ENCODE measurements around the gene MAML1. TPM values are rescaled to one million over a fixed set of nuclear protein-coding genes. Genes with fewer than 3 reads are reported as not detected.

The MAML1 gene
- total RNA-seq, 1 experiment from 2014 or later, result 42.2 TPM

GRCh38 chr5:179795863-179796833, 63.5 kb downstream of the MAML1 start (continued):
- TF ChIP-seq NR1H2 (CRISPR knock-in tag; IDR thresholded peaks at IDR 0.05) (no peak), USF2 (CRISPR knock-in tag; IDR thresholded peaks at IDR 0.05) (no peak), CREM (CRISPR knock-in tag; IDR thresholded peaks at IDR 0.05) (0 out of 2 replicates have a peak, but pooled peaks have one; percentile 39), PRDM15 (CRISPR knock-in tag; IDR thresholded peaks at IDR 0.05) (no peak), SMAD3 (CRISPR knock-in tag; IDR thresholded peaks at IDR 0.05; ENCODE audit: borderline replicate concordance) (no peak), ZBTB43 (CRISPR knock-in tag; IDR thresholded peaks at IDR 0.05) (0 out of 2 replicates have a peak, but pooled peaks have one; percentile 21), ATF1 (CRISPR knock-in tag; IDR thresholded peaks at IDR 0.05) (no peak), TP53 (CRISPR knock-in tag; IDR thresholded peaks at IDR 0.05) (peak; percentile 19; the same call in 1 of the 2 replicates), ZNF232 (CRISPR knock-in tag; IDR thresholded peaks at IDR 0.05) (no peak; the same call in 1 of the 2 replicates), JAZF1 (CRISPR knock-in tag; IDR thresholded peaks at IDR 0.05) (no peak), JUN (CRISPR knock-in tag; IDR thresholded peaks at IDR 0.05) (no peak), MAX (CRISPR knock-in tag; IDR thresholded peaks at IDR 0.05) (0 out of 2 replicates have a peak, but pooled peaks have one; percentile 34), ZNF281 (CRISPR knock-in tag; IDR thresholded peaks at IDR 0.05) (no peak), GRHL2 (CRISPR knock-in tag; IDR thresholded peaks at IDR 0.05; ENCODE audit: insufficient replicate concordance, severe bottlenecking) (no peak), ATF3 (CRISPR knock-in tag; conservative IDR thresholded peaks at IDR 0.05) (no peak), NFATC4 (CRISPR knock-in tag; IDR thresholded peaks at IDR 0.05) (no peak), SOX15 (CRISPR knock-in tag; IDR thresholded peaks at IDR 0.05) (no peak), TEAD4 (CRISPR knock-in tag; IDR thresholded peaks at IDR 0.05) (no peak), ESRRA (CRISPR knock-in tag; IDR thresholded peaks at IDR 0.05; ENCODE audit: borderline replicate concordance) (peak; percentile 82; the same call in 1 of the 2 replicates)
- TF ChIP-seq, protein P1, sequence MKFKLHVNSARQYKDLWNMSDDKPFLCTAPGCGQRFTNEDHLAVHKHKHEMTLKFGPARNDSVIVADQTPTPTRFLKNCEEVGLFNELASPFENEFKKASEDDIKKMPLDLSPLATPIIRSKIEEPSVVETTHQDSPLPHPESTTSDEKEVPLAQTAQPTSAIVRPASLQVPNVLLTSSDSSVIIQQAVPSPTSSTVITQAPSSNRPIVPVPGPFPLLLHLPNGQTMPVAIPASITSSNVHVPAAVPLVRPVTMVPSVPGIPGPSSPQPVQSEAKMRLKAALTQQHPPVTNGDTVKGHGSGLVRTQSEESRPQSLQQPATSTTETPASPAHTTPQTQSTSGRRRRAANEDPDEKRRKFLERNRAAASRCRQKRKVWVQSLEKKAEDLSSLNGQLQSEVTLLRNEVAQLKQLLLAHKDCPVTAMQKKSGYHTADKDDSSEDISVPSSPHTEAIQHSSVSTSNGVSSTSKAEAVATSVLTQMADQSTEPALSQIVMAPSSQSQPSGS (CRISPR knock-in tag; IDR thresholded peaks at IDR 0.05; ENCODE audit: borderline replicate concordance, low read depth), result no peak
- TF ChIP-seq, protein P2, sequence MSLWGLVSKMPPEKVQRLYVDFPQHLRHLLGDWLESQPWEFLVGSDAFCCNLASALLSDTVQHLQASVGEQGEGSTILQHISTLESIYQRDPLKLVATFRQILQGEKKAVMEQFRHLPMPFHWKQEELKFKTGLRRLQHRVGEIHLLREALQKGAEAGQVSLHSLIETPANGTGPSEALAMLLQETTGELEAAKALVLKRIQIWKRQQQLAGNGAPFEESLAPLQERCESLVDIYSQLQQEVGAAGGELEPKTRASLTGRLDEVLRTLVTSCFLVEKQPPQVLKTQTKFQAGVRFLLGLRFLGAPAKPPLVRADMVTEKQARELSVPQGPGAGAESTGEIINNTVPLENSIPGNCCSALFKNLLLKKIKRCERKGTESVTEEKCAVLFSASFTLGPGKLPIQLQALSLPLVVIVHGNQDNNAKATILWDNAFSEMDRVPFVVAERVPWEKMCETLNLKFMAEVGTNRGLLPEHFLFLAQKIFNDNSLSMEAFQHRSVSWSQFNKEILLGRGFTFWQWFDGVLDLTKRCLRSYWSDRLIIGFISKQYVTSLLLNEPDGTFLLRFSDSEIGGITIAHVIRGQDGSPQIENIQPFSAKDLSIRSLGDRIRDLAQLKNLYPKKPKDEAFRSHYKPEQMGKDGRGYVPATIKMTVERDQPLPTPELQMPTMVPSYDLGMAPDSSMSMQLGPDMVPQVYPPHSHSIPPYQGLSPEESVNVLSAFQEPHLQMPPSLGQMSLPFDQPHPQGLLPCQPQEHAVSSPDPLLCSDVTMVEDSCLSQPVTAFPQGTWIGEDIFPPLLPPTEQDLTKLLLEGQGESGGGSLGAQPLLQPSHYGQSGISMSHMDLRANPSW (CRISPR knock-in tag; conservative IDR thresholded peaks at IDR 0.05; ENCODE audit: low read depth), result no peak
- TF ChIP-seq, protein P3, sequence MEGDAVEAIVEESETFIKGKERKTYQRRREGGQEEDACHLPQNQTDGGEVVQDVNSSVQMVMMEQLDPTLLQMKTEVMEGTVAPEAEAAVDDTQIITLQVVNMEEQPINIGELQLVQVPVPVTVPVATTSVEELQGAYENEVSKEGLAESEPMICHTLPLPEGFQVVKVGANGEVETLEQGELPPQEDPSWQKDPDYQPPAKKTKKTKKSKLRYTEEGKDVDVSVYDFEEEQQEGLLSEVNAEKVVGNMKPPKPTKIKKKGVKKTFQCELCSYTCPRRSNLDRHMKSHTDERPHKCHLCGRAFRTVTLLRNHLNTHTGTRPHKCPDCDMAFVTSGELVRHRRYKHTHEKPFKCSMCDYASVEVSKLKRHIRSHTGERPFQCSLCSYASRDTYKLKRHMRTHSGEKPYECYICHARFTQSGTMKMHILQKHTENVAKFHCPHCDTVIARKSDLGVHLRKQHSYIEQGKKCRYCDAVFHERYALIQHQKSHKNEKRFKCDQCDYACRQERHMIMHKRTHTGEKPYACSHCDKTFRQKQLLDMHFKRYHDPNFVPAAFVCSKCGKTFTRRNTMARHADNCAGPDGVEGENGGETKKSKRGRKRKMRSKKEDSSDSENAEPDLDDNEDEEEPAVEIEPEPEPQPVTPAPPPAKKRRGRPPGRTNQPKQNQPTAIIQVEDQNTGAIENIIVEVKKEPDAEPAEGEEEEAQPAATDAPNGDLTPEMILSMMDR (IDR thresholded peaks at IDR 0.05), result peak; percentile 22; the same call in 1 of the 2 replicates

Measured in WTC11 (cell line).